Activated naive CD4-positive, alpha-beta T cell treated with anti-CD3 and anti-CD28 coated beads, Interleukin-2, amount 10 ng/mL, durations not matched to agents 7 days and 5 days (primary cell): ENCODE results near the gene RXRA.

Experiments used
- CTCF ChIA-PET: fragments of 350-600 bp; sonication (Branson Sonifier 250); formaldehyde crosslinking; loops from one replicate; lab custom pipeline; 2021; ENCODE audit warnings: antibody characterized with exemption; lab: Charles Lee
- DNase-seq: peaks from one replicate; pipeline ENCODE4 v3.0.0-alpha.2; 2020
- H3K27ac Mint-ChIP-seq: one replicate; pipeline ENCODE4 v1.8.0; 2021; ENCODE audit warnings: mild to moderate bottlenecking, moderate library complexity, mixed read lengths
- H3K27me3 Mint-ChIP-seq: one replicate; pipeline ENCODE4 v1.8.0; 2021; ENCODE audit warnings: mild to moderate bottlenecking, mixed read lengths
- H3K36me3 Mint-ChIP-seq: one replicate; pipeline ENCODE4 v1.8.0; 2021; ENCODE audit warnings: mixed read lengths
- H3K4me1 Mint-ChIP-seq: one replicate; pipeline ENCODE4 v1.8.0; 2021; ENCODE audit warnings: mixed read lengths
- H3K4me3 Mint-ChIP-seq: one replicate; pipeline ENCODE4 v1.8.0; 2021; ENCODE audit warnings: mild to moderate bottlenecking, moderate library complexity, mixed read lengths
- H3K9me3 Mint-ChIP-seq: one replicate; pipeline ENCODE4 v1.8.0; 2021; ENCODE audit warnings: mixed read lengths

The RXRA gene

DNA sequence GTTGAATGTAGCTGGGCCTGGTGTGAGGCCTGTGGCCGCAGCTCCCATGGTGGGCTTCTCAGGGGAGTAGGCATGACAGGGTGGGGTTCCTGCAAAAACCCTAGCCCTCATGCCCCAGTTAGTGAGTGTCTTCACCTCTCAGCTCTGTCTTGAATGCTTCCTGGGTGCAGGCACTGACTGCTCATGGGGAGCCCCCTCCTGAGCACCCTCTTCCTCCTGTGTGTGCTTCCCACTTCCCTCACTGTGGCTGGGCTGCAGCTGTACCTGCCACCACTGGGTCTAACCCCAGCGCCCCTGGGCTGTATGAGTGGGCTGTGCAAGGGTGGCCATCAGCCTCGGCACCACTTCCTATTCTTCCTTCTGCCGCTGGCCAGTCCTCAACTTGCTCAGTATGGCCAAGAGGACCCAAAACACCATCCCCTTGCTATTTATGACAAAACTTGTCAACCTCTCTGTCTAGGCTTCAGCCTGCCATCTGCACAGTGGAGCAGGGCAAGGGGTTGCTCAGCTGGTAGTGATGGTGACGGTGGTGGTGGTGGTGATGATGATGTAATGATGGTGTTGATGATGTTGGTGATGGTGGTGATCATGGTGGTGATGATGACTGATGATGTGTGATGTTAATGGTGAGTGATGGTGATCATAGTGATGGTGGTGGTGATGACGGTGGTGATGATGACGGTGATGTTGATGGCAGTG is 67.5 kb downstream of the RXRA start:
- no peak for DNase-seq
- CTCF ChIA-PET: no interaction called here
- peaks cover 58% of the 10 kb centered on the region for H3K27me3 Mint-ChIP-seq
- H3K36me3 Mint-ChIP-seq: peaks cover 5% of the 10 kb centered on the region
- peak overlapping the region; percentile 8 for H3K4me3 Mint-ChIP-seq
- H3K4me1 Mint-ChIP-seq: peaks cover 70% of the 10 kb centered on the region
- H3K27ac Mint-ChIP-seq: peak overlapping the region; percentile 0
- H3K9me3 Mint-ChIP-seq: peaks cover 5% of the 10 kb centered on the region

DNA sequence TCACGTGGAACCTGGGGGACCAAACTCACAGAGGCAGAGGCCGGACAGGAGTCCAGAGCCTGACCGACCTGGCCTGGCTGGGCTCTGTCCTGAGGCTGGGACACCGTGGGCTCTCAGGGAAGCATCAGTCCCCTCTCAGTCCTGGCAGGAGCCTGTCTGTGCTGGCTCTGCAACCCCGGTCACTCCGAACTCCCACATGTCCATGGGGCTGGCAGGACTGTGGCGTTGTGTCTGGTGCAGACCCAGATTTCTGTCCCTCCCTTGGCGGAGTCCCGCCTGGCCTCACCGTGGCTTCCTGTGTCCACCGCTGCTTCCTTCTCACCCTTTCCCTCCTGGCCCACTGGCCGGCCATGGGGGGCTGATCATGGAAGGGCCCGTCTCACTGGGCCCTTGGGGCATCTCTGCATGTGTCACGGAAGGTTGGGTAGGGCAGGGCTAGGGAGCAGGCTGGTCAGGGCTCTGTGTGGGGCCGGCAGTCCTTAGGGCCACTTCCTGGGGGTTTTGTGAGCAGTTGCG is 68.8 kb downstream of the RXRA start:
- Mint-ChIP-seq H3K4me1 (peaks cover 69% of the 10 kb centered on the region), H3K27ac (peak overlapping the region; percentile 37), H3K27me3 (peaks cover 57% of the 10 kb centered on the region), H3K4me3 (no peak overlapping the region), H3K9me3 (peaks cover 13% of the 10 kb centered on the region), H3K36me3 (peaks cover 7% of the 10 kb centered on the region)
- no peak for DNase-seq
- CTCF ChIA-PET: no interaction called here

DNA sequence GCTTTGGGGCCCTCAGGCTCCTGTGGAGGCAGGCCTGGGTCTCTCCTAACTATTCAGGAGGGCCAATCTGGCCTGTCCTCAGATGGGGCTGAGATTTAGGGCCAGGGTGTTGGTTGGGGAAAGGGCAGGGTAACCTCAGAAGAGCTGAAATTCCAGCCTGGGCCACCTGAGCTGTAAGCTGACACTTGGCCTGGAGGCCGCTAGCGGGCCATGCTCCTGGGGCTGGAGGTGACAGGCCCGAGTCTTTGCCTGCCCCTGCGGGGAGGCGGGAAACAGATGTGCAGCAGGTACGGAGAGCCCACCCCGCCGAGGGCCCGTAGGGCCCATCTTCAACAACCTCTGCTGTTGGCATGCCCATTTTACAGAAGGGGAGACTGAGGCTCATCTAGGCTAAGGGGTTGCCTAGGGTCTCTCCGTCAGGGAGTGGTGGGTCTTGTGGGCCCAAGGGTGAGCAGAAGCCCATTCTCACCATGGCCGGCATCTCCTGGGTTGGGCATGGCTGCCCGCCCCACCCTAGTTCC is 69.5 kb downstream of the RXRA start:
- peaks cover 7% of the 10 kb centered on the region for H3K36me3 Mint-ChIP-seq
- peaks cover 13% of the 10 kb centered on the region for H3K9me3 Mint-ChIP-seq
- H3K27ac Mint-ChIP-seq: peak overlapping the region; percentile 84
- CTCF ChIA-PET: no interaction called here
- H3K4me1 Mint-ChIP-seq: peaks cover 63% of the 10 kb centered on the region
- peaks cover 50% of the 10 kb centered on the region for H3K27me3 Mint-ChIP-seq
- no peak for DNase-seq
- H3K4me3 Mint-ChIP-seq: peak overlapping the region; percentile 68

DNA sequence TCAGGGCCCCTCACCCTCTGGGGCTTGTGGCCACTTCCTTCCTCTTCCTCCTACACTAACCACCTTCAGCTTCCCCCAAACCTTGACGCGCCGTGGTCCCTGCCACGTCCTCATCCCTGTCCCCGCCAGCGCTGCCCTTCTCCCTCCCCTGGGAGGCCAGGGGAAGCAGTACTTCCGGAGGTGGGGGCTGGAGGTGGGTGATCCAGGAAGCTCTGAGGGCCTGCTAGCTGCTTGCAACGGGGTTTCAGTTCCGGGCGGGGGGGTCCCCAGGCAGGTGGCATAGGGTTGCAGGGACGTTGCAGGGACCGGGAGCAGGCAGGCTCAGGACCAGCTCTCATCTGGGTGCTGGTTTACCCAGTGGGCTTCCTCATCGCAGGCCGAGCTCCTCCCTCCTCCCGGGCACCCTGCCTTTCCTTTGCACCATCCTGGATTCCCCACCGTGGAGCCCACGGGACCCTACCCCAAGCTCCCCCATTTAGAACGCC is 70.0 kb downstream of the RXRA start:
- H3K36me3 Mint-ChIP-seq: peaks cover 7% of the 10 kb centered on the region
- H3K4me1 Mint-ChIP-seq: peaks cover 58% of the 10 kb centered on the region
- DNase-seq: peak; percentile 71
- peak overlapping the region; percentile 84 for H3K27ac Mint-ChIP-seq
- CTCF ChIA-PET: interaction anchor here (1.8 kb wide), 1 partner anchor 10 kb away, joined by 10 read pairs; no protein-coding TSS in a partner anchor
- H3K9me3 Mint-ChIP-seq: peaks cover 13% of the 10 kb centered on the region
- H3K4me3 Mint-ChIP-seq: peak overlapping the region; percentile 68
- peaks cover 46% of the 10 kb centered on the region for H3K27me3 Mint-ChIP-seq

DNA sequence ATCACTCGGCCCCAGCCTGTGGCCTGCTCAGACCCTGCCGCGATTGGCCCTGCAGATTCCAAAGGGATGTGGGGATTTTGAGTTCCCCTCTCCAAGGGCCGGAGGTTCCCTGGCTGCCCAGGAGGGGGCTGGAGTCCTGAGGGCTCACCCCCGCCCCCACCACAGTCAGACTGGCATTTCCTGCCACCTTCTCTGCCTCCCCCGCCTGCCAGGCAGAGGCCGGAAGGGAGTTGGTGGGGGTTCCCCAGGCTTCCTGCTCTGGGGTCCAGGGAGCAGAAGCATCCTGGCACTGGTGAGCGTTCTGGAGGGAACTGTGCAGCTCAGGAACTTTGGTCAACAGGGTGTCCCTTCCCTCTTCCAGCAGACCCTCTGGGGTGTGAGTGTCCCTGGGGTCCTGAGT is 70.6 kb downstream of the RXRA start:
- H3K4me1 Mint-ChIP-seq: peaks cover 53% of the 10 kb centered on the region

DNA sequence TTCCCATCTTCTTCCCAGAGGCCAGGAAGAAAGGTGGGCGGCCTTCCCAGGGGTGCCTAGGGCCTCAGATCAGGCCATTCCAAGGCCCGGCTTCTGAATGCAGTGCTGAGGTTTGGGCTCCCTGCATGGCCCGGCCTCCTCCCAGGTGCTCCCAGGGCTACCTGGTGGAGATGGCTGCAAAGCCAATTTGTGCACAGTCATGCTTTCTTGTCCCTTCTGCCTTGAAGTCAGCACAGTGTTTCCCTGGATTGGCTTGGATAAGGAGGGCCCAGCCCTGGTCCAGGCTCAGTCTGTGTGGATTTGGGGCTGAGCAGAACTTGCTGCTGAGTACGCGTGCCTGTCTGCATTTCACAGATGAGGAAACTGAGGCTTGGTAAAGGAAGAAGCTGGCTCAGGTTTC is 72.5 kb downstream of the RXRA start:
- Mint-ChIP-seq H3K4me3 (no peak overlapping the region), H3K27ac (no peak overlapping the region), H3K36me3 (peaks cover 6% of the 10 kb centered on the region), H3K27me3 (peaks cover 53% of the 10 kb centered on the region), H3K9me3 (peaks cover 13% of the 10 kb centered on the region), H3K4me1 (peaks cover 45% of the 10 kb centered on the region)
- no peak for DNase-seq
- CTCF ChIA-PET: no interaction called here

More for the DNA sequence above, 70.6 kb downstream of the RXRA start:
- Mint-ChIP-seq H3K27me3 (peaks cover 46% of the 10 kb centered on the region), H3K27ac (peak overlapping the region; percentile 84), H3K9me3 (peaks cover 13% of the 10 kb centered on the region), H3K4me3 (peak overlapping the region; percentile 68), H3K36me3 (peaks cover 7% of the 10 kb centered on the region)
- CTCF ChIA-PET: interaction anchor here (1.8 kb wide), 1 partner anchor 10 kb away, joined by 10 read pairs; no protein-coding TSS in a partner anchor
- peak; percentile 69 for DNase-seq

DNA sequence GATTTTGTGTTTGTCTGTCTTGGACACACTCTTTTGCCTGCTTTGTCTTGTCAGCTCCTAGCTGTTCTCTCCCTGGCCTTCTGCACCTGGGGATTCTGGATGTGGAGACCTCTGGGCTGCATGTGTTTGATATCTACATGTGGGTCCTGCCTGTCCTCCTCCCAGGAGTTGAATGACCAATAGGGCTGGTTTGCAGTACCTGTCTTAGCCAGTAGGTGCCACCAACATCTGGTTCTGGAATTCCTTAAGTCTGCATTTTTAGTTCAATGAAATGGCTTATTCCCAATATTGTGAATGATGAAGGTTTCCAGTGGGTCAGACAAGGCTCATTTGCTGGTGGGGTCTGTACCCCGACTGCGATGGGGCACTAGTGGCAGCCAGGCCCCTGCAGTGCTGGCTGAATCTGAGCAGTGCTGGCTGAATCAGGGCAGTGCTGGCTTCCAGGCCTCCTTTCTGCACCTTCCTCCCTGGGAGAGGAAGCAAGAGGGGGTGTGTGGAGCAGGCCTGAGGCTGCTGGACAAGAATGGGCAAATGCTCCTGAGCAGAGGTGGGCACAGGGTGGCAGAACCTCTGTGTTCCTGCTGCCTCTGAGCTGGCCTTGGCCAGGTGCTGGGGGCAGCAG is 73.3 kb downstream of the RXRA start:
- no peak overlapping the region for H3K27ac Mint-ChIP-seq
- H3K4me3 Mint-ChIP-seq: no peak overlapping the region
- CTCF ChIA-PET: no interaction called here
- peaks cover 8% of the 10 kb centered on the region for H3K9me3 Mint-ChIP-seq
- H3K4me1 Mint-ChIP-seq: peaks cover 49% of the 10 kb centered on the region
- peaks cover 58% of the 10 kb centered on the region for H3K27me3 Mint-ChIP-seq
- H3K36me3 Mint-ChIP-seq: peaks cover 2% of the 10 kb centered on the region
- no peak for DNase-seq

DNA sequence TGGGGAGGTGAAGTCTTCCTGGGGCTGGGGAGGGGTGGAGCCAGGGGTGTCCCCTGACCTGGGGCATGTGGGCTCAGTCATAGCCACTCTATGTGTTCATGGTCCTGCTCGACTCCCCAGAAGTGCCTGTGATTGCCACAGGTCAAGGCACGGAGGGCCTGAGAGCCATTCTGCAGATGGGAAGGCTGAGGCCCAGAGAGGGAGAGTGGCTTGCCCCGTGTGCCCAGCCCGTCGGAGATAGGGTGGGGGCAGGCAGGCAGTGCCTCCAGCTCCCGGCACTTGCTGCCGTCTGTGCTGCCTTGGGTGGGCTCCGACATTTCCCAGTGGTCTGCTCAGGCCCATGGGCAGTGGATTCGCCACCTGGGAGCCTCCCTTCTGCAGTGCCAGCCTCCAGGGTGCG is 74.0 kb downstream of the RXRA start:
- CTCF ChIA-PET: no interaction called here
- H3K4me1 Mint-ChIP-seq: peaks cover 50% of the 10 kb centered on the region
- DNase-seq: no peak
- H3K27me3 Mint-ChIP-seq: peaks cover 63% of the 10 kb centered on the region
- H3K4me3 Mint-ChIP-seq: no peak overlapping the region
- H3K36me3 Mint-ChIP-seq: peaks cover 2% of the 10 kb centered on the region
- peaks cover 8% of the 10 kb centered on the region for H3K9me3 Mint-ChIP-seq
- no peak overlapping the region for H3K27ac Mint-ChIP-seq

DNA sequence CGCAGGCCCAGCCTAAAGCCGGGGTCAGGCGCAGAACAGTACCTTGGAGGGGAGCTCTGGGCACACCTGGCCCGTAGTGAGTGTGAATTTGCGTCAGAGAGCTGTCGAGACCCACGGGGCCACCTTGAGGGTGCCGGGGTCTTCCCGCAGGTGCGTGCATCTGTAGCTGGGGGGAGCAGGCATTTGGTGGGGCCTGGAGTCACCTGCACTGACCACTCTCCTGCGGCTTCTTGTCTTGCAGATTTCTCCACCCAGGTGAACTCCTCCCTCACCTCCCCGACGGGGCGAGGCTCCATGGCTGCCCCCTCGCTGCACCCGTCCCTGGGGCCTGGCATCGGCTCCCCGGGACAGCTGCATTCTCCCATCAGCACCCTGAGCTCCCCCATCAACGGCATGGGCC is 75.1 kb downstream of the RXRA start:
- Mint-ChIP-seq H3K36me3 (peaks cover 2% of the 10 kb centered on the region), H3K9me3 (peaks cover 8% of the 10 kb centered on the region), H3K27me3 (peaks cover 70% of the 10 kb centered on the region), H3K27ac (no peak overlapping the region), H3K4me1 (peaks cover 50% of the 10 kb centered on the region), H3K4me3 (no peak overlapping the region)
- DNase-seq: no peak
- CTCF ChIA-PET: no interaction called here

DNA sequence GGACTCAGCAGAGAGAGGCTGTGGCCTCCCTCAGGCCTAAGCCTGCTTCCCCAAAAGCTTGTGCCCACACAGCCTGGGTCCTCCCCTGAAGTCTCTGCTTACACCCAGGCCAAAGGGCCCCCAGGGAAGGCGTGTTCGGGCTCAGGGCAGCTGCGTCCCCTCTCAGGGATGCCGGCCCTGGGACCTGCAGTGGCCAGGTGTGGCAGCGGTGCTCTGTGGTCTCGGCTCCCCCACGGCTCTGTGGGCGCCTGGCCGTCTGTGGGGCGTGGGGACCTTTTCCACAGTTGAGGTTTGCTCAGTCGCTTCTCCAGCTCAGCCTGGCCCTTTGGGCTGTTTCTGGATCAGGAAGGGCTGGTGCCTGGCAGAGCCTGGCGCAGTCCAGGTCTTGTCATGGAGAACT is 75.9 kb downstream of the RXRA start:
- peaks cover 2% of the 10 kb centered on the region for H3K36me3 Mint-ChIP-seq
- DNase-seq: no peak
- H3K27ac Mint-ChIP-seq: no peak overlapping the region
- no peak overlapping the region for H3K4me3 Mint-ChIP-seq
- H3K4me1 Mint-ChIP-seq: peaks cover 49% of the 10 kb centered on the region
- H3K9me3 Mint-ChIP-seq: peaks cover 8% of the 10 kb centered on the region
- CTCF ChIA-PET: no interaction called here
- H3K27me3 Mint-ChIP-seq: peaks cover 70% of the 10 kb centered on the region

DNA sequence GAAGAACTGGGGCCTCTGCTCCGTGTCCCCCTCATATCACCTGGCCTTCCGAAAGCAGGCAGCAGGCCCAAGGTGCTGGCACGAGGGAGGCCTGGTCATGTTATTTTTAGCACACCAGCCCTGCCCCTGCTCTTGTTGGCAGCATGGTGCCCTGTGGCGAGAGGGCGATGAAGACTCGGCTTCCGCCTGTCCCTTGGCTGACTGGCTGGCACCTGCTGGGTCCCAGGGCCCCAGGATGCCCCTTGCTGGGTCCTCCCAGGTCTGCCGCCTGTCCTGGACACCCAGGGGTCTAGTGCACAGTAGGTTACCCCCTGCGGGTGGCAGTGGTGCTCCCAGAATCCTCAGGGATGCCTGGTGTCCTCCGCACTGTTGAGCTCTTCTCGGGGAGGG is 77.0 kb downstream of the RXRA start:
- peaks cover 2% of the 10 kb centered on the region for H3K36me3 Mint-ChIP-seq
- peaks cover 75% of the 10 kb centered on the region for H3K27me3 Mint-ChIP-seq
- no peak for DNase-seq
- peaks cover 8% of the 10 kb centered on the region for H3K9me3 Mint-ChIP-seq
- H3K27ac Mint-ChIP-seq: peak overlapping the region; percentile 53
- peaks cover 43% of the 10 kb centered on the region for H3K4me1 Mint-ChIP-seq
- CTCF ChIA-PET: no interaction called here
- no peak overlapping the region for H3K4me3 Mint-ChIP-seq

DNA sequence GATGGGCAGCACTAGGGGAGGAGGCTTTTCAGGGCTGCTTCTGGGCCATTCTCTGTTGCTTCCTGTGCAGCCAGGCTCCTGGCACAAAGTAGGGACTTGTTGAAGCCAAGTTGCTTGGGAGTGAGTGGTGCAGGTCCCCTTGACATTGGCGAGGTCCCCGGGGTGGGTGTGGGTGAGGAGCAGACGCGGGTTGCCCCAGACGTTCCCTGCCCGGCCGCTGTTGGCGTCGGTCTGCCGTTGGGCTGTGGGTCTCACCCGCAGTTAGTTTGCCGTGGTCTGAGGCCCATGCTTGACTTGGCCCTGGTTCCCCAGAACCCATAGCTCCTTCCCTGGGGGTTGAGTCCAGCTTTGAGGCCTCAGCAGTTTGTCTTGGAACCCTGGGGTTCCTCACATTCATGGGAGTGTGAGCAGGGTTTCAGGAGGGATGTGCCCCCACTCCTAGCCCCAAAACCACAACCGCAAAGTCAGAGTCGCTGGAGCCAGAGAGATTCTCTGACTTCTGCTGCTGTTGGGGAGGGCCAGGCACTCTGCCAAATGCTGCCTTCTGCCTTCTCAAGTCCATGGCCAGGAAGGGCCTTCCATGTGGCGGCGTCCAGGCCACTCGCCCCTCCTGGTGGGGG is 77.5 kb downstream of the RXRA start:
- CTCF ChIA-PET: no interaction called here
- peaks cover 41% of the 10 kb centered on the region for H3K4me1 Mint-ChIP-seq
- peaks cover 74% of the 10 kb centered on the region for H3K27me3 Mint-ChIP-seq
- H3K27ac Mint-ChIP-seq: peak overlapping the region; percentile 53
- no peak overlapping the region for H3K4me3 Mint-ChIP-seq
- H3K9me3 Mint-ChIP-seq: peaks cover 8% of the 10 kb centered on the region
- H3K36me3 Mint-ChIP-seq: peaks cover 2% of the 10 kb centered on the region
- peak; percentile 63 for DNase-seq

DNA sequence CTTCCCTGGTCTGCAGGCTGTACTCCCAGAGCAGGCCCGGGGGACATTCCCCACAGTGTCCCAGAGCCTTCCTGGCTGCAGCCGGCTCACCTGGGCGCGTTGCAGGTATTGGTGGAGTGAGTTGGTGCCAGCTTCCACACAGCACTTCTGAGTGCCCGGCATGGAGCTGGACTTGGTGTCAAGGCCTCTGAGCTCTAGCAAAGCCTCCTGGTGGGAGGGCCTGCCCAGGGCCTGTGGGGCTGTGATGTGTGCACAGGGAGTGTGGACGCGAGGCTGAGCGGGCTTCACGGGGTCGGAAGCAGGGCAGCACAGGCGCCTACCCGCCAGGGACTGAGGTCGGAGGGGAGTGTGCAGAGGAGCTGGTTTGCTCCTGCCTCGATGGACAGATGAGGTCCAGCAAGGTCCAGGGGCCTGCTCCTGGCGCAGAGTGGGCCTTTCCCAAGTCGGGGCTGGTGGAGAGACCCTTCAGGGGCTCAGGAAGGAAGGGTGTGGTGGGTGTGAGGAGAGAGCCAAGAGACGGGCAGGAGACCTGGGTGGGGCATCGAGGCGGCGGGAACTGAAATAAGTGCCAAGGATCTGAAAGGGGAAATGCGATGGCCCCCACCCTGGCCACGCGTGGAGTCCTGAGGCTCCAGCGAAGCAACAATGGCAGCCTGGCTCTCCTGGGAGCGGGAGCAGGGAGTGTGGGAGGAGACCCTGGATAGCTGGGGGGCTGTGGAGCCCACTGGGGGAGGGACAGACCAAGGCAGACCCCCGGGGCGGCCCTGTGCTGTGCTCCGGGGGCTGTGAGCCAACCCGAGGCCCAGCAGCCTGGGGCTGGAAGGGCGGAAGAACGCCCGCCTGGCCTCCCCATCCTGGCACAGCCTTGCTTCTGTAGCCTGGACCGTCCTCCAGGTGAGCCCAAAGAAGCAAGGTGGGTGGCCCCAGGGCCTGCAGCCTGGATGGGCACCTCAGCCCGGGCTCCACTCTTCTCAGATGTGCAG is 78.4 kb downstream of the RXRA start:
- Mint-ChIP-seq H3K9me3 (peaks cover under 1% of the 10 kb centered on the region), H3K27me3 (peaks cover 71% of the 10 kb centered on the region), H3K4me1 (peaks cover 43% of the 10 kb centered on the region), H3K4me3 (no peak overlapping the region), H3K27ac (no peak overlapping the region), H3K36me3 (no peaks in the 10 kb centered on the region)
- no peak for DNase-seq
- CTCF ChIA-PET: no interaction called here
